HepG2 (cell line): ENCODE results near the gene SFTA2. TPM values are rescaled to one million over a fixed set of nuclear protein-coding genes. Genes with fewer than 3 reads are reported as not detected.

Experiments
- ATF6 ChIP-seq: sonication (generic); formaldehyde crosslinking; conservative IDR thresholded peaks from 2 replicates; pipeline ENCODE4 v1.4.0; 2020; ENCODE audit warnings: missing genetic modification reagents
- E2F2 ChIP-seq: sonication (generic); formaldehyde crosslinking; IDR thresholded peaks from 2 replicates; pipeline ENCODE4 v1.4.0; 2020; ENCODE audit warnings: missing genetic modification reagents, borderline replicate concordance
- HMGXB3 ChIP-seq: sonication (generic); formaldehyde crosslinking; IDR thresholded peaks from 2 replicates; pipeline ENCODE4 v1.4.0; 2020; ENCODE audit warnings: missing genetic modification reagents, borderline replicate concordance
- NFE2 ChIP-seq: sonication (generic); formaldehyde crosslinking; IDR thresholded peaks from 2 replicates; pipeline ENCODE4 v1.4.0; 2020; ENCODE audit warnings: missing genetic modification reagents
- NFKB2 ChIP-seq: sonication (generic); formaldehyde crosslinking; IDR thresholded peaks from 2 replicates; pipeline ENCODE4 v1.4.0; 2020; ENCODE audit warnings: missing genetic modification reagents, borderline replicate concordance
- SAP130 ChIP-seq: IDR thresholded peaks from 2 replicates; pipeline ENCODE4 v1.6.1; 2016; ENCODE audit warnings: low read depth
- SRSF9 ChIP-seq: fragments of 200-400 bp; formaldehyde crosslinking; IDR thresholded peaks from 2 replicates; pipeline ENCODE4 v1.6.1; 2018; ENCODE audit warnings: borderline replicate concordance, mild to moderate bottlenecking, low read depth, low read length; ENCODE audit not compliant: insufficient read depth, poor library complexity, severe bottlenecking
- TCF7 ChIP-seq: sonication (generic); IDR thresholded peaks from 2 replicates; pipeline ENCODE4 v1.6.1; 2016; ENCODE audit warnings: antibody characterized with exemption, low read depth
- ZBTB20 ChIP-seq: sonication (generic); formaldehyde crosslinking; IDR thresholded peaks from 2 replicates; pipeline ENCODE4 v1.8.1; 2023; ENCODE audit warnings: missing genetic modification reagents, low read depth, mild to moderate bottlenecking, borderline replicate concordance
- ZFP36L1 ChIP-seq: sonication (generic); formaldehyde crosslinking; IDR thresholded peaks from 2 replicates; pipeline ENCODE4 v1.8.0; 2022; ENCODE audit warnings: mild to moderate bottlenecking, missing genetic modification reagents, moderate library complexity
- ZNF230 ChIP-seq: sonication (generic); formaldehyde crosslinking; IDR thresholded peaks from 2 replicates; pipeline ENCODE4 v1.4.0; 2020; ENCODE audit warnings: mild to moderate bottlenecking, missing genetic modification reagents
- ZNF546 ChIP-seq: sonication (generic); formaldehyde crosslinking; conservative IDR thresholded peaks from 2 replicates; pipeline ENCODE4 v1.8.1; 2023; ENCODE audit warnings: mild to moderate bottlenecking, missing genetic modification reagents
- ZNF629 ChIP-seq: sonication (generic); formaldehyde crosslinking; conservative IDR thresholded peaks from 2 replicates; pipeline ENCODE4 v1.5.0; 2020; ENCODE audit warnings: missing genetic modification reagents
- polyA plus RNA-seq, 8 experiments: library from polyadenylated mRNA; depleted of rRNA in 3 of 8; stranded (reverse) in 7 of 8; unstranded in 1 of 8; fragments of >200 nt; fragmentation: Illumina TruSeq in 4 of 8; extraction: Trizol in 4 of 8; gene quantifications; 2 replicates each; pipeline versions ENCODE4 v1.2.1 to v1.2.3, GENCODE V29; 2011 to 2016; ENCODE audit warnings: low read depth in 4 of 8, missing spikeins in 1 of 8, mixed read lengths in 1 of 8; ENCODE audit not compliant: insufficient read depth in 1 of 8
- total RNA-seq, 5 experiments: library from RNA; depleted of rRNA; stranded (reverse); fragments of >200 nt; fragmentation: Illumina TruSeq; extraction: Trizol; gene quantifications; 2 replicates each; pipeline ENCODE4 v1.2.3, GENCODE V29; 2016; ENCODE audit warnings: low read depth in 1 of 5
- TF ChIP-seq, protein P1 (sequence below): sonication (generic); formaldehyde crosslinking; IDR thresholded peaks from 2 replicates; pipeline ENCODE4 v1.8.0; 2022; ENCODE audit warnings: missing genetic modification reagents, mild to moderate bottlenecking, borderline replicate concordance
- TF ChIP-seq, protein P2 (sequence below): sonication (generic); formaldehyde crosslinking; IDR thresholded peaks from 2 replicates; pipeline ENCODE4 v1.4.0; 2020; ENCODE audit warnings: low read depth, mild to moderate bottlenecking, missing genetic modification reagents

The SFTA2 gene
- total and polyA plus RNA-seq, 2 of the 13 experiments (the other 11 are each of a cell fraction or from before 2014, with no cell fraction given), result not detected

GRCh38 chr6:30885481-30885998, 46.4 kb downstream of the SFTA2 start (continued):
- TF ChIP-seq NFE2 (CRISPR knock-in tag) (no peak), ZNF629 (CRISPR knock-in tag) (no peak), ZNF546 (CRISPR knock-in tag) (no peak), E2F2 (CRISPR knock-in tag) (no peak), ZFP36L1 (0 out of 2 replicates have a peak, but pooled peaks have one; percentile 41), SAP130 (CRISPR knock-in tag) (peak; percentile 73), HMGXB3 (CRISPR knock-in tag) (no peak; the same call in 1 of the 2 replicates), ATF6 (CRISPR knock-in tag) (no peak), ZNF230 (CRISPR knock-in tag) (0 out of 2 replicates have a peak, but pooled peaks have one; percentile 58), ZBTB20 (peak; percentile 56; the same call in 1 of the 2 replicates), NFKB2 (0 out of 2 replicates have a peak, but pooled peaks have one; percentile 10), TCF7 (0 out of 2 replicates have a peak, but pooled peaks have one; percentile 3), SRSF9 (no peak)
- TF ChIP-seq, protein P1, sequence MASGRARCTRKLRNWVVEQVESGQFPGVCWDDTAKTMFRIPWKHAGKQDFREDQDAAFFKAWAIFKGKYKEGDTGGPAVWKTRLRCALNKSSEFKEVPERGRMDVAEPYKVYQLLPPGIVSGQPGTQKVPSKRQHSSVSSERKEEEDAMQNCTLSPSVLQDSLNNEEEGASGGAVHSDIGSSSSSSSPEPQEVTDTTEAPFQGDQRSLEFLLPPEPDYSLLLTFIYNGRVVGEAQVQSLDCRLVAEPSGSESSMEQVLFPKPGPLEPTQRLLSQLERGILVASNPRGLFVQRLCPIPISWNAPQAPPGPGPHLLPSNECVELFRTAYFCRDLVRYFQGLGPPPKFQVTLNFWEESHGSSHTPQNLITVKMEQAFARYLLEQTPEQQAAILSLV (CRISPR knock-in tag), result 0 out of 2 replicates have a peak, but pooled peaks have one; percentile 15
- TF ChIP-seq, protein P2, sequence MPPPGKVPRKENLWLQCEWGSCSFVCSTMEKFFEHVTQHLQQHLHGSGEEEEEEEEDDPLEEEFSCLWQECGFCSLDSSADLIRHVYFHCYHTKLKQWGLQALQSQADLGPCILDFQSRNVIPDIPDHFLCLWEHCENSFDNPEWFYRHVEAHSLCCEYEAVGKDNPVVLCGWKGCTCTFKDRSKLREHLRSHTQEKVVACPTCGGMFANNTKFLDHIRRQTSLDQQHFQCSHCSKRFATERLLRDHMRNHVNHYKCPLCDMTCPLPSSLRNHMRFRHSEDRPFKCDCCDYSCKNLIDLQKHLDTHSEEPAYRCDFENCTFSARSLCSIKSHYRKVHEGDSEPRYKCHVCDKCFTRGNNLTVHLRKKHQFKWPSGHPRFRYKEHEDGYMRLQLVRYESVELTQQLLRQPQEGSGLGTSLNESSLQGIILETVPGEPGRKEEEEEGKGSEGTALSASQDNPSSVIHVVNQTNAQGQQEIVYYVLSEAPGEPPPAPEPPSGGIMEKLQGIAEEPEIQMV (CRISPR knock-in tag), result no peak
